HFFc6 (cell line): ENCODE data around the gene DAZAP2. TPM values are rescaled to one million over a fixed set of nuclear protein-coding genes. Genes with fewer than 3 reads are reported as not detected.

ENCODE experiments used
- DNase-seq: peaks from one replicate; pipeline ENCODE4 v3.0.0-alpha.2; 2018
- H3K27ac Mint-ChIP-seq: 2 replicates; pipeline ENCODE4 v1.8.0; 2020; ENCODE audit warnings: mild to moderate bottlenecking, mixed read lengths
- H3K27me3 Mint-ChIP-seq: 2 replicates; pipeline ENCODE4 v1.8.0; 2021; ENCODE audit warnings: mild to moderate bottlenecking, moderate library complexity, mixed read lengths; ENCODE audit not compliant: insufficient read depth
- H3K36me3 Mint-ChIP-seq: 2 replicates; pipeline ENCODE4 v1.8.0; 2021; ENCODE audit warnings: low read depth, mixed read lengths
- H3K4me1 Mint-ChIP-seq: 2 replicates; pipeline ENCODE4 v1.8.0; 2020; ENCODE audit warnings: low read depth, mixed read lengths
- H3K4me3 Mint-ChIP-seq: 2 replicates; pipeline ENCODE4 v1.8.0; 2020; ENCODE audit warnings: mild to moderate bottlenecking, moderate library complexity, mixed read lengths
- H3K9me3 Mint-ChIP-seq: 2 replicates; pipeline ENCODE4 v1.8.0; 2020; ENCODE audit warnings: mild to moderate bottlenecking, mixed read lengths
- CTCF ChIP-seq: fragments of 200-600 bp; sonication (generic); IDR thresholded peaks from 2 replicates; pipeline ENCODE4 v1.5.0; 2021; ENCODE audit warnings: antibody characterized with exemption, mild to moderate bottlenecking
- total RNA-seq, 6 experiments: library from RNA; stranded (reverse); fragmentation: NEBNext Ultra II Directional; extraction: Animal tissue kit (Norgen Biotek cat#: 25700); gene quantifications; 2 replicates in 1 of 6; 3 replicates in 5 of 6; pipeline ENCODE4 v1.2.3, GENCODE V29; 2021

DAZAP2 gene
- total RNA-seq, 6 experiments from 2014 or later, result 84.7 to 137 (median 117) TPM

DNA sequence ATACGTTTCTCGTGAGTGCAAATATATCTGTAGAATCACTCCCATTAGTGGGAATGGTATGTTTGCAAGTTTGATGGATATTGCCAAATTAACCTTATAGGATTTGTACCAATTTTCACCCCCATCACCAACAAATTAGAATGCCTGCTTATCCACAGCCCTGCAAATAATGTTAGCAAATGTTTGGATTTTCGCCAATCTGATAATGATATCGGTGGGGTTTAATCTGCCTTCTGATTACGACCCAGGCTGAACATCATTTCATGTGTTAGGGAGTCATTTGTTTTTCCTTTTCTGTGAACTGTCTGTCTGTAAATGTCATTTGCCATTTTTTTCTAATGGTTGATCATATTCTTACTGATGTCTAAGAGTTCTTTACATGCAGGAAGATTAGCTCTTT, 4.1 kb upstream of the DAZAP2 start:
- Mint-ChIP-seq H3K36me3 (0 out of 2 replicates have a peak, but pooled peaks cover under 1% of the 10 kb centered on the region), H3K9me3 (no peaks in the 10 kb centered on the region), H3K27ac (no peak overlapping the region), H3K4me3 (no peak overlapping the region), H3K4me1 (peaks cover 8% of the 10 kb centered on the region), H3K27me3 (no peaks in the 10 kb centered on the region; the same call in none of the 2 replicates)
- no peak for DNase-seq
- no peak for TF ChIP-seq CTCF

- Mint-ChIP-seq H3K27me3 (no peaks in the 10 kb centered on the region; the same call in none of the 2 replicates), H3K27ac (peak overlapping the region; percentile 99), H3K4me1 (peaks cover 36% of the 10 kb centered on the region), H3K4me3 (peak overlapping the region; percentile 94), H3K9me3 (no peaks in the 10 kb centered on the region), H3K36me3 (peaks cover 26% of the 10 kb centered on the region)
- no peak for TF ChIP-seq CTCF
- no peak for DNase-seq
Measured at GRCh38 chr12:51238037-51238509, 553 bp upstream of the DAZAP2 start.

GRCh38 chr12:51240971-51241370, 2.3 kb downstream of the DAZAP2 start:
- H3K36me3 Mint-ChIP-seq, result peaks cover 46% of the 10 kb centered on the region
- H3K27me3 Mint-ChIP-seq, result no peaks in the 10 kb centered on the region; the same call in none of the 2 replicates
- peak; percentile 28 for DNase-seq
- TF ChIP-seq CTCF, result no peak
- peak overlapping the region; percentile 85 for H3K27ac Mint-ChIP-seq
- H3K9me3 Mint-ChIP-seq, result no peaks in the 10 kb centered on the region
- peaks cover 54% of the 10 kb centered on the region for H3K4me1 Mint-ChIP-seq
- peak overlapping the region; percentile 58 for H3K4me3 Mint-ChIP-seq

DNA sequence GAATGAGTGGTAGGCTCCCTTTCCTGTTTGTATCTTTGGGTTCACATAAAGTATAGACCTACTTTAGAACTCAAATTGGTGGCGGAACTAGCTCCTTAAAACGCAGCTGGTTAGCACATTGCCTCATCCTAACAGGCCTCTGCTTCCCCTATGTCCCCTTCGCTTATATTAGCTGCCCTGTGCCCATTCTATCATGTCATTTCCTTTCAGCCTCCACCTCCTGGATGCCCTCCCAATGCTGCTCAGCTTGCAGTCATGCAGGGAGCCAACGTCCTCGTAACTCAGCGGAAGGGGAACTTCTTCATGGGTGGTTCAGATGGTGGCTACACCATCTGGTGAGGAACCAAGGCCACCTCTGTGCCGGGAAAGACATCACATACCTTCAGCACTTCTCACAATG, 3.5 kb downstream of the DAZAP2 start:
- peaks cover 52% of the 10 kb centered on the region for H3K36me3 Mint-ChIP-seq
- H3K27ac Mint-ChIP-seq, result 0 out of 2 replicates have a peak overlapping the region, but pooled peaks have one; percentile 31
- H3K4me3 Mint-ChIP-seq, result no peak overlapping the region
- no peaks in the 10 kb centered on the region for H3K9me3 Mint-ChIP-seq
- DNase-seq, result no peak
- H3K4me1 Mint-ChIP-seq, result peaks cover 66% of the 10 kb centered on the region
- TF ChIP-seq CTCF, result no peak
- H3K27me3 Mint-ChIP-seq, result no peaks in the 10 kb centered on the region; the same call in none of the 2 replicates

- no peaks in the 10 kb centered on the region for H3K9me3 Mint-ChIP-seq
- peaks cover 72% of the 10 kb centered on the region for H3K4me1 Mint-ChIP-seq
- no peak for DNase-seq
- no peak overlapping the region for H3K4me3 Mint-ChIP-seq
- peak overlapping the region; percentile 4; the same call in 1 of the 2 replicates for H3K27ac Mint-ChIP-seq
- no peaks in the 10 kb centered on the region; the same call in none of the 2 replicates for H3K27me3 Mint-ChIP-seq
- H3K36me3 Mint-ChIP-seq, result peaks cover 52% of the 10 kb centered on the region
- no peak for TF ChIP-seq CTCF
Measured at GRCh38 chr12:51242876-51243275, 4.2 kb downstream of the DAZAP2 start.
